ENCODE measurements around the gene GDI1.

Gene GDI1

DNA sequence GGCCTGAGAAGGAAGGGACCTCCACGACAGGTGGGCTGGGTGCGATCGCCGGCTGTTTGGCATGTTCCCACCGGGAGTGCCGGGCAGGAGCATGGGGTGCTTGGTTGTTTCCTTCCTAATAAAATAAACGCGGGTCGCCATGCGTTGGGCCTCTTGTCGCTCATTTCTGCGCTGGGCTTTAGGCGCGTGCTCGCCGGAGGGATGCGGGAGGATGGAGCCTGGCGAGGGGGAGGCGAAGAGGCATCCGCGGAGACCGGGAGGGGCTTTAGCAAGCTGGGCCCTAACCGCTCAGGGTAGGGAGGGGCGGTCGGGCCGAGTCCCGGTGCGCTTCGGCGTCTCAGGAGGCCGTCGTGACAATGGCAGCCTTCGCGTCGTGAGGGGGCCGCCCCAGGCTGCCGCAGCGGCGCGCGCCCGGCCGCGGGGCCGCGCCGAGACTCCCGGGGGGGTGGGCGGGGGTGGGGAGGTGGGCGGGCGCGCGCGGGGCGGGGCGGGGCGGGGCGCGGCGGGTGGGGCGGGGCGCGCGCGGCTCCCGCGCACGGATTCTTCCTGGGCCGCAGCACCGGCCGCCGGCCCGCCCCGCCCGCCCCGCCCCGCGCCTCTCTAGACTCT, 476 bp upstream of the GDI1 start:
- peak; percentile 48 for DNase-seq (ENCODE audit: low spot score)

DNA sequence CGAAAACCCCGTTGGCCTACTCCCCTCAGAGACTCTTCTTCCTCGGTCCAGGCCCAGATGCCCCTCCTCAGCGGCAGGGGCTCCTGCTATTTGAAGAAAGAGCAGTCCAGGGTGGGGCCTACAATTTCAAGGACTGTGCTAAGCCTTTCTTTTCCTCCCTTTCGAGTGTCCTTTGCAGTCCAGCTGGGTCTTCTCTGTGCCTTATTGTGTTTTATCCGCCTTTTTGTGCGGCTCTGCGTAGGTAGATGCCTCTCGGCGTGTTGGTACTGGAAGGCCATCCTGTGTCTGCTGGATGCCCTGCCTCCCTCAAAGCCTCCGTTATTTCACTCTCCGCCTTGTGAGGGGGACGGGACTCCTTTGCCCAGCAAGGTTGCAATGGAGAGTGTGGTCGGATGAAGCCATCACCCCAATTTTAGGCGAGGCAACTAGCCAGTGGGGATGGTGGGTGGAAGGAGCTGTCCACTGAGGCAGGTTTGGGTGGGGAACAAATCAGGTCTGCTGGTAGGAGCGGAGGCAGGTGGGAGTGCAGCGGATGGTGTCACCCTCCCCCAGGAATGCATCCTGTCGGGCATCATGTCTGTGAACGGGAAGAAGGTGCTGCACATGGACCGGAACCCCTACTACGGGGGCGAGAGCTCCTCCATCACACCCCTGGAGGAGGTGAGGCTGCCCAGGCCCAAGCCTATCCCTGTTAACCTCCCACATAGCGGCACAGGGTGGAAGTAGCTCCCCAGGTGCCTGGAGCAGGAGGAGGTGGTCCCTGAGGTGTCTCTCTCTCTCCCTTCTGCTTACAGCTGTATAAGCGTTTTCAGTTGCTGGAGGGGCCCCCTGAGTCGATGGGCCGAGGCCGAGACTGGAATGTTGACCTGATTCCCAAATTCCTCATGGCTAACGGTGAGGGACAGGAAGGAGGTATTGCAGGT, 1.3 kb downstream of the GDI1 start:
- no peak for DNase-seq (ENCODE audit: low spot score)

DNA sequence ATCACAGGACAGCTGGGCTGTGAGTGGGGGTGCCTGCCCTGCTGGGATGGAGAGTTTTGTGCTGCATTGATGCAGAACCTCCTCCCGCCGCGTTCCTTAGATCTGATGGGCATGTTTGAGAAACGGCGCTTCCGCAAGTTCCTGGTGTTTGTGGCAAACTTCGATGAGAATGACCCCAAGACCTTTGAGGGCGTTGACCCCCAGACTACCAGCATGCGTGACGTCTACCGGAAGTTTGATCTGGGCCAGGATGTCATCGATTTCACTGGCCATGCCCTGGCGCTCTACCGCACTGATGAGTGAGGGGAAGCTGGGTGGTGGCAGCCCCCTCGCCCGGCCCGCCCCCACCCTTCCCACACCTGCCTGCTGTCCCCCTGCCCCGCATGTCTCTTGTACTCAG, 2.9 kb downstream of the GDI1 start:
- DNase-seq (ENCODE audit: low spot score), result no peak

DNA sequence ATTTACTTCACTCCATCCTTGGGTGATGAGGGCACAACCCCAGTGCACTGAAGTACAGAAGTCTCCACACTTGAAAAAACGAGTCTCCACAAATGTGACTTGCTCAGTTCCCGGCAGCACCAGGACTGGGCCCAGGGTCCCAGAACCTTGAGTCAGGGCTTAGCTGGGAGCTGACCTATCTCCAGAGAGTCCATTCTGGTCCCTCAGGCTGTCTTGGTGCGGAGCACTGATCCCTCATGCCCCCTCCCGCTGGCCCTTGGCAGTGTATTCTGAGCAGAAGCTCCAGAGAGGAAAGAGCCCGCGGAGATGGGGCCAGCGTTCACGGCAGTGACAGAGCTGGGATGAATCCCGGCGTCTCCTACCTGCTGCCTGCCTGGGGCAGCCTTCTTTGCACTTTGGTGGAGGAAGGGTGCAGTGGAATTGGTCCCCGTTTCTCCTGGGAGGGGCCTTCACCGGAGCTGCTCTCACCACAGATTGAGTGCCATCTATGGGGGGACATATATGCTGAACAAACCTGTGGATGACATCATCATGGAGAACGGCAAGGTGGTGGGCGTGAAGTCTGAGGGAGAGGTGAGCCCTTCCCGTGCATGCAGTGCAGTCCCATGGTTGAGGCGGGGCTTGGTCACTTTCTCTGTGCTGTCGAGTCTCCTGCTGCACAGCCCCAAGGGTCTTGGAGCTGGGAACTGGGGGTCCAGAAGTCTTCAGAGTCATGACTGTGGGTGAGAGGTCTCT, 3.8 kb downstream of the GDI1 start:
- no peak for DNase-seq (ENCODE audit: low spot score)

DNA sequence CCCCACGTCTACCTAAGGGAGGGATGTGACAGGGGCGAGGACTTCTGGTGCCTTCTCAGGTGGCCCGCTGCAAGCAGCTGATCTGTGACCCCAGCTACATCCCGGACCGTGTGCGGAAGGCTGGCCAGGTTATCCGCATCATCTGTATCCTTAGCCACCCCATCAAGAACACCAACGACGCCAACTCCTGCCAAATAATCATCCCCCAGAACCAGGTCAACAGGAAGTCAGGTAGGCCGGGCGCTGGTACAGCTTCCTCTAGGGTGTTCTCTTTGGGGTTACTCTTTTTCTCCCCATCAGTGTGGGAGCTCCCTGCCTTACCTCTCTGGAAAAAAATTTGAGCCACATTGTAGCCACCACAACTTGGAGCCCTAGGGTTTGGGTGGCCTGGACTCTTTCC, 4.6 kb downstream of the GDI1 start:
- DNase-seq (ENCODE audit: low spot score), result no peak

DNA sequence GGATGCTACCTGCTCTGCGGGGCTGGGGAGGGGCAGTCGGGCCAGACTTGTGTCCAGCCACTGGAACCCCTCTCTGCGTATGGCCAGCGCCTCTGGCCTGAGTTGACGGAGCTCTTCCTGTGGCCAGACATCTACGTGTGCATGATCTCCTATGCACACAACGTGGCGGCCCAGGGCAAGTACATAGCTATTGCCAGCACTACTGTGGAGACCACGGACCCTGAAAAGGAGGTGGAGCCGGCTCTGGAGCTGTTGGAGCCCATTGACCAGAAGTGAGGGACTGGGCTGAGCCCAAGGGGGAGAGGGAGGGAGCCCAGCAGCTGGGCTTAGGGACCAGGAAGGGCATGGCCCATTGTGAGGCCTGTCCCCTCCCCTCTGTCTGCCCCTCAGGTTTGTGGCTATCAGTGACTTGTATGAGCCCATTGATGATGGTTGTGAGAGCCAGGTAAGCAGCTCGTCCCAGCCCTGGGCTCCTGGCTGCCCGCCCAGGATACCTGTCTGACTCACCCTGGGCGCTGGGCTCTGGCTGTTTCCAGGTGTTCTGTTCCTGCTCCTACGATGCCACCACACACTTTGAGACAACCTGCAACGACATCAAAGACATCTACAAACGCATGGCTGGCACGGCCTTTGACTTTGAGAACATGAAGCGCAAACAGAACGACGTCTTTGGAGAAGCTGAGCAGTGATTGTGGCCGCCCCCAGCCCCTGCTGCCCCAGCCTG, 5.2 kb downstream of the GDI1 start:
- no peak for DNase-seq (ENCODE audit: low spot score)

DNA sequence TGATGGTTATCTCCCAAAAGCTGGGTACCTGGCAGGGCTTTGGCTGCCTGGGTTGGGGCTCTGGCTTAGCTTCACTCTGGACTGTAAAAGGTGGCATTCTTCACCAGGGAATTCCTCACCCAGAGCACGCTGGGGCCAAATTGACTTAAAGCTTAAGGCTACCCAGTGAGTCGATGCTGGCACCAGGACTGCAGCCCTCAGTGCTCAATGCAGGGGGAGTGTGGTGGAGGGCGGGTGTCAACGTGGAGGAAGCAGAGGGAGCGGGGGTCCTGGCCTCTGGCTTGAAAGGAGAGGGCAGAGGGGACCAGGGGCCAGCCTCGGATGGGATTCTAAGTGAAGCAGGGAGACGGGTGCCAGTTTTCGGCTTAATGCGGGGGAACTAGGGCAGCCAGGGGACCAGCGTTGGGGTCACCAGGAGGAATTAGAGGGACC, 6.5 kb downstream of the GDI1 start:
- DNase-seq (ENCODE audit: low spot score), result no peak

DNA sequence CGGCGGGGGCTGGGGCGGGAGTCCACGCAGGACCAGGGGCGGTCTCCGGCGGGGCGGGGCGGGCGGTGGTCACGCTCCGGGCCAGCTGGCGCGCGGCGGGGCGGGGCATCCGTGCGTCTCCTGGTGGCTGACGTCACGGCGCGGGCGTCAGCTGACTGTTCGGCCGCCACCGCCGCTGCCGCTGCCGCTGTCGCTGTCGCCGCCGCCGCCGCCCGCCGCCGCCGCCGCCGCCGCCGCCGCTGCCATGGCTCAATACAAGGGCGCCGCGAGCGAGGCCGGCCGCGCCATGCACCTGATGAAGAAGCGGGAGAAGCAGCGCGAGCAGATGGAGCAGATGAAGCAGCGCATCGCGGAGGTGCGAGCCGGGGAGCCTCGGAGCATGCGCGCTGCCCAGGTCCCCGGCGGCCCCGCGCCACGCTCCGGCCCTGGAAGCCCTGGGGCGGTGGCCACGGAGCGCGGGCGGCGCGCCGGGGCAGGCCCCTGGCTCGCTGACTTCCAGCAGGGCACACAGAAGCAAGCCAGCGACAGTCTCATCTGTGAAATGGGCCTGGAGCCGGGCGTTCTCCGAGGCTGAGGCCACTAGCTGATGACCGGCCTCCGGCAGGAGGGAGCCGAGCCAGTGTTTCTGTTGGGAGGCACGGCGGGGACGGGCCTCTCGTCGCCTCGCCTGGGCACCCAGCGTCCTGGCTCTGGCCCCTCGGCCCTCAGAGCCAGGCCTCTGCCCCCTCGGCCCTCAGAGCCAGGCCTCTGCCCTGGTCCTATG, 7.2 kb downstream of the GDI1 start, which contains the start of gene FAM50A:
Gene FAM50A (plus strand): TSS at position 150 of the 763 bp plus-strand sequence. CDS start 95 bp downstream, at position 245.
- DNase-seq (ENCODE audit: low spot score), result peak; percentile 38

DNA sequence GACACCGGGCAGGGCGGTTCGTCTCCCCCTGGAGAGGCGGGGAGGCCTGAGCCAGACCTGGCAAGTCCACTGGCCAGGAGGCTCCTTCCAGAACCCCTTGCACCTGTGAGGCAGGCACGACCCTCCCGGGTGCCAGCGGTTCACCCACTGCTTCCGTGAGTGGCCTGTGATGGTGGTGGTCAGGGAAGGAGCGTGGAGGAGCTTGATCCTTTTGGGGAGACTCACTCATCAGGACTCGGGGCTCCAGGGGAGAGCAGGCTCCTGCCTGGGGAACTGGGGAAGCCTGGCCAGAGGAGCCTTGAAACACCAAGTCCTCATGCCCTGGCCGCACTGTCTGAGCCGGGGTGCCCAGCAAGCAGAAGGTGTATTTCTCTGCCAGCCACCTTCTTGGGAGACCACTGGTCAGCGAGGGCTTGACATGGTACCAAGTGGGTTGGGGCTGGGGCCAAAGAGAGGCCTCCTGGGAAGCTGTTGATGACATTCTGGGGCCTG, 7.8 kb downstream of the GDI1 start:
- DNase-seq (ENCODE audit: low spot score), result no peak

DNA sequence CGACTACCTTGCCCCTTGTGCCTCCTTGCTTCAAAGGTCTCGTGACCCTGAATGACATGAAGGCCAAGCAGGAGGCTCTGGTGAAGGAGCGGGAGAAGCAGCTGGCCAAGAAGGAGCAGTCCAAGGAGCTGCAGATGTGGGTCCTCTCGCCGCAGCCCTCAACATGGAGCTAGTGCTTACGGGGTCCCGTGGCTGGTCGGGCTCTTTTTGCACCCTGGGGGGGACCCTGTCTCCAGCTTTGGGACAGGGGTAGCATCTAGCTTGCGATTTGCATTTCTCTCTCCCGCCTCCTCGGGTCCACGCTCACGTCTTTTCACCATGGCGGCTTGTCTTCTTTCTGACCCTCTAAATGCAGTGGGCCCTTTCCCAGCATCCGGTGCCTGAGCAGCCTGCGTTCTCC, 8.8 kb downstream of the GDI1 start:
- no peak for DNase-seq (ENCODE audit: low spot score)

DNA sequence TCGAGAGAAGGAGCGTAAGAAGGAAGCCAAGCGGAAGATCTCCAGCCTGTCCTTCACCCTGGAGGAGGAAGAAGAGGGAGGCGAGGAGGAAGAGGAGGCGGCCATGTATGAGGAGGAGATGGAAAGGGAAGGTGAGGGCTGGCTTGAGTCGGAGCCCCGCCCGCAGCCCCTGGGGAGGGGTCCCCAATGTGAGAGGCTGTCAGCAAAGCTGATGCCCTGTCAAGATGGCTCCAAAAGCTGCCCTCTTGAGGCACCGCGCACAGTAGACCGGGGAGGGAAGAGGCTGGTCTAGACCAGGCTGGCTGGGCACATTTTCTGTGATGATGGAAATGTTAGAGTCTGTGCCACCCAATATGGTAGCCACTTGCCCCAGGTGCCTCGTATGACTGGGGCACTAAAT, 9.5 kb downstream of the GDI1 start:
- DNase-seq (ENCODE audit: low spot score), result no peak

DNA sequence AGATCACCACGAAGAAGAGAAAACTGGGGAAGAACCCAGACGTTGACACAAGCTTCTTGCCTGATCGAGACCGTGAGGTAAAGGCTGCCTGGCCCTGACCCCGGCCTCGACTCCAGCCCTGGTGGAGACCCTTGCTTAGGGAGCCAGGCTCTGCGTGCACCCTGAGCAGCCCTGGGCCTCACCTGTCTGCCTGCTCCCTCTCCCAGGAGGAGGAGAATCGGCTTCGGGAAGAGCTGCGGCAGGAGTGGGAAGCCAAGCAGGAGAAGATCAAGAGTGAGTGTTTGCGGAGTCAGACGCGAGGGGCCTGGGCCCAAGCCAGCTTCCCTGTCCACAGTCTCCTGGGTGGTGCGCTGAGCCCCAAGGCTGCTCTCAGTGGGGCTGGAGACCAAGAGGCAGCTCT, 11.5 kb downstream of the GDI1 start:
- DNase-seq (ENCODE audit: low spot score), result no peak

DNA sequence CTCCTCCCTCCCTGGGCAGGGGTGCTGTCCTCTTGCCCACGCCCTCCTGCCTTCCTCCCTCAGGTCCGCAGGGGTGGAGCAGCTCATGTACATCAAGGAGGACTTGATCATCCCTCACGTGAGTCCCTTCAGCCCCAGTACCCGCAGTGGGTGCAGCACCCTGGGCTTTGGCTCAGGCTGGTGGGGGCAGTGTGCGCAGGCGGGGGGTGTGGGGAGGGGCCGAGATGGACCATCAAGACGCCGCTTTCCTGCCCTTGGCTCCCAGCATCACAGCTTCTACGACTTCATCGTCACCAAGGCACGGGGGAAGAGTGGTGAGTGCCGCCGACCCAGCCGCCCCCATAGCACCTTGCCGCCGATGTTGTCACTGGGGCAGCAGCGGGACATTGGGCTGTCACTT, 12.7 kb downstream of the GDI1 start:
- no peak for DNase-seq (ENCODE audit: low spot score)

DNA sequence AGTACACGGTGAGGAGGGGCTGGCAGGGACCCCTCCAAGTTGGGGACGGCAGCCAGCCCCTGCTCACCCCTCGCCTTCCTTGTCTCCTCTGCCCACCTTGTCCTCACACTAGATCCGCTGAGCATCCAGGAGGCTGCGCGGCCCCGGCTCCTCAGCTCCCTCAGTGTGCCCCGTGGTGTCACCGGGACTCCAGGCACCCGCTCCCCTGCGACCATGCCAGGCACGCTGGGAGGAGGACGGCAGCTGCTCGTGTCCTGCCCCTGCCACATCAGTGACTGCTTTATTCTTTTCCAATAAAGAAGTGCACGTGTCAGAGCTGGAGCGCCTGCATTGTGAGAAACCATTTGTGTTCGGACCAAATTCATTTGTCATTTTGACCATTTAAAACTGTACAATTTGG, 13.4 kb downstream of the GDI1 start:
- no peak for DNase-seq (ENCODE audit: low spot score)

DNA sequence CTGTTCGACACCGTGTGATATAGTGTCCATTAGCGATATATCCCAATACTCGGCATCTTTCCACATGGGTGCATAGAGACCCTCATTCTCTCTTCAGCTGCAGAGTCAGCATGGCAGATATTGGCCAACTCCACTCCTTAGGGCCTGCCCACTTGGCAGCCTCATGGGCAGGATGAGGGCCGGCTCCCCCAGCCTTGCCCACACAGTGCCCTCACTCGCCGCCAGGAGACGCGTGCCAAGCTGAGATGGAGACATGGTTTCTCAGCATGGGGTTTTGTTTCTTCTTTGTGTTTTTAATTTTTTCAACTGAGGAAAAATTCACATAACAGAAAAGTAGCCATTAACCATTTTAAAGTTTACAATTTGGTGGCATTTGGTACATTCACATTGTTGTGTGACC, 15.9 kb downstream of the GDI1 start:
- DNase-seq (ENCODE audit: low spot score), result no peak

DNA sequence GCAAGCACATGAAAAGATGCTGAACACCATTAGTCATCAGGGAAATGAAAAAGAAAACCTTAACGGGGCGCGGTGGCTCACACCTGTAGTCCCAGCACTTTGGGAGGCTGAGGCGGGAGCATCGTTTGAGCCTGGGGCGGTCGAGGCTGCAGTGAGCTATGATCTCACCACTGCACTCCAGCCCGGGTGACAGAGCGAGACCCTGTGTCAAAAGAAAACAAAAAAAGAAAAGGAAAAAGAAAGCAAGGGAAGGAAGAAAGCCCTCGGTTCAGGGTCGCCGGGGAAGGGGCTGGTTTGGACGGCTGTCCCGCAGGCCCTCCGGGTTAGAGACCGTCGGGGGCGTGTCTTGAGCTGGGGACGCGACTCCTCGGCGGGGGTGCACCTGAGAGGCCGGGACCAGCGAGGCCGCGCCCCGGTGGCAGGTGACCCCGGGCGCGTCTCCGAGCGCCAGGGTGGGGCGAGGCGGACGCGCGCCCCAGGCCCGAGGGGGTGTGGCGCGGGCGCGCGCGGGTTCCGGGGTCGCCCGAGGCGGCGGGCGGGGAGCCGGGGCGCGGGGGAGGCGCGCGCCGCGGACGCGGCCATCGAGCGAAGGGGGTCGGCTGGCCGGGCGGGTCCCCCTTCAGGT, 20.6 kb downstream of the GDI1 start:
- DNase-seq (ENCODE audit: low spot score), result no peak

DNA sequence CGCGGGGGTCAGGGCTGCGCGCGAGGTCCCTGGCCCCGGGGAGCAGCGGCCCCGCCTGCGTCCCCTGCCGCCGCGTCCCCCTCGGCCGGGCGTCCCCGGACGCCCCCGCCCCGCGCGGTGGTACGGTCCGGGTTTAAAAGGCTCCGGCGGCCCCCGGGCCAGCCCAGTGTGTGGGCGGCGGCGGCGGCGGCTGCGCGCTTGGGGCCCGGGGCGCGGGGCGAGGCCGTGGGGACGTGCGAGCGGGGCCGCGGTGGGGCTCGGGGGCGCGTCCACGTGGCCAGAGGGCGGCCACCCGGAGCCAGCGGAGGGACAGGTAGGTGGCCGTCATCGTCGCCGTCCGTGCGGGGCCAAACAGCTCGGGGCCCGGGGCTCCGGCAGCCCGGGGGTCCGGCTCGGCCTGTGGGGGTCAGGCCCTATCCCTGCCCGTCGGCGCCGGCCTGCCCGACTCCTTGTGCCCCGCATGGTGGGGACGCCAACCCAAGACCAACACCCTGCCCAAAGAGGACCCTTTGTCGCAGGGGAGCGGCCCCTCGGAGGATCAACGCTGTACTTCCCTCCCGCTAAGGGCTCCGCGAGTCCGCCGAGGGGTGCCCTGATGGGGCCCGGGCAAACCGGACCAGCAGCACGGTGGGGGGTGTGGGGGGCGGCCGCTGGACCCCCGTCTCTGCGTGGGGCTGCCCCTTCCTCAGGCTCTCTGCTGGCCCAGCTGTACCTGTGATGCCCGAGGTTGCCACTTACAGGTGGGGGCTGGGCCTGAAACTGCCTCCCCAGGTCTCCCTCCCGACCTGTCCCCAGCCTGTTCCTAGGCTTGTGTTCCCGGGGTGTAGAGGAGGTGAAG, 21.4 kb downstream of the GDI1 start, which contains the start of gene PLXNA3:
Gene PLXNA3 (plus strand): TSS at position 166 of the 838 bp plus-strand sequence. CDS start 1,903 bp downstream, outside the sequence.
- DNase-seq (ENCODE audit: low spot score), result no peak

DNA sequence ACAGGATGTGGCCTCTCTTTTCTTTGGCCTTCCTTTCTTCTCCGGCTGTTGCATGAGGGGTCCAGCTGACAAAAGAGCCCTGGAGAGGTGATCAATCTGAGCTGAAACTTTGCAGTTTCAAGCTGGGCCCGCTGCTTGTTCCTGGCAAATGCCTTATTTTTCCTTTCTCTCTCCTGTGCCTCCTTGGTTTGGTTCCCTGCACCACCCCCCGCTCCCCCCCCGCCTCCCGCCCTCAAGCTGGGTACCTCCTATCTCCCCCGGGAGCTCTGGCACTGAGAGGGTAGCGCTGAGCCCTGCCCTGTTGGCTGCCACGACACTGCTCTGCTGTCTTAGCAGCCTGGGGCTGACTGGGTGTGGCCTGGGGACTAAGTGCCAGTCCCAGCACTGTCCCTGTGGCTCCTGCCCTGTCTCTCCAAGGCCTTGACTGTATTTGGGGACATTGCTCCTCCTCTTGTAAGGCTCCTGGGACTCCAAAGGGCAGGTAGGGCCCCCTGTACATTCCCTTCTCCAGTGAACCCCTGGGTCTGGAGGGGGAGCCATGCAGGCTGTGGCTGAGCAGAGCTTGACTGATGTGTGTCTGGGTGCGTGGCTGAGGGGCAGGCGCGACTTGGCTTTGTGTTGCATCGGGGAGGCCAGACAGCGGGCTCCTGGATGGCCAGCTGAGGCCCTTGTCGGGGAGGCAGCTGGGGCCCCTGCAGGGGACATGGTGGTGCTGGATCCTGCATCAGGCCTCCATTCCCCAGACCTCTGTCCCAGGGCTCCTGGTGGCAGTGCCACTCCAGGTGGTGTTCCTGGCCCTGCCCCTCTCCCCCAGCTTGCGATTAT, 22.2 kb downstream of the GDI1 start:
- no peak for DNase-seq (ENCODE audit: low spot score)
